ENCODE measurements around the gene PPP1R16B. TPM values are rescaled to one million over a fixed set of nuclear protein-coding genes. Genes with fewer than 3 reads are reported as not detected.

The PPP1R16B gene
- total and polyA plus RNA-seq, 4 experiments from 2014 or later, result 17.3 to 55.1 (median 45.5) TPM

GRCh38 chr20:38776363-38776762, 29.1 kb upstream of the PPP1R16B start:
- Histone ChIP-seq H3K27me3 (ENCODE audit: insufficient read depth, low read length) (no peaks in the 10 kb centered on the region), H3K4me1 (ENCODE audit: insufficient read depth, low read length) (no peaks in the 10 kb centered on the region), H3K36me3 (ENCODE audit: insufficient read depth, low read length) (peaks cover 26% of the 10 kb centered on the region), H3K27ac (ENCODE audit: low read depth, low read length) (no peak overlapping the region), H3K4me3 (ENCODE audit: low read length in 2 of 2) (no peak overlapping the region), H3K9me3 (ENCODE audit: control insufficient read depth in 1 of 2, low read length in 2 of 2) (no peaks in the 10 kb centered on the region)
- H3K27me3 Mint-ChIP-seq, result no peaks in the 10 kb centered on the region
- H3K9me3 Mint-ChIP-seq, result peaks cover 4 to 16% (median 8%) of the 10 kb centered on the region in 8 donors
- peak overlapping the region in 2 of 8 donors; percentile 31 to 44 for H3K4me3 Mint-ChIP-seq
- ChIA-PET POLR2A (ENCODE audit: partially characterized antibody) (no interaction called here), CTCF (ENCODE audit: partially characterized antibody) (no interaction called here)
- H3K36me3 Mint-ChIP-seq, result peaks cover 38 to 45% of the 10 kb centered on the region in 2 donors
- H3K27ac Mint-ChIP-seq, result peak overlapping the region in 2 of 7 donors; percentile 59 to 63
- intact Hi-C loops (cut with micrococcal nuclease), result no loop called here
- DNase-seq, result peak in 1 of 5 donors; percentile 19
- peaks cover 6 to 9% (median 7%) of the 10 kb centered on the region in 4 donors for H3K4me1 Mint-ChIP-seq

DNA sequence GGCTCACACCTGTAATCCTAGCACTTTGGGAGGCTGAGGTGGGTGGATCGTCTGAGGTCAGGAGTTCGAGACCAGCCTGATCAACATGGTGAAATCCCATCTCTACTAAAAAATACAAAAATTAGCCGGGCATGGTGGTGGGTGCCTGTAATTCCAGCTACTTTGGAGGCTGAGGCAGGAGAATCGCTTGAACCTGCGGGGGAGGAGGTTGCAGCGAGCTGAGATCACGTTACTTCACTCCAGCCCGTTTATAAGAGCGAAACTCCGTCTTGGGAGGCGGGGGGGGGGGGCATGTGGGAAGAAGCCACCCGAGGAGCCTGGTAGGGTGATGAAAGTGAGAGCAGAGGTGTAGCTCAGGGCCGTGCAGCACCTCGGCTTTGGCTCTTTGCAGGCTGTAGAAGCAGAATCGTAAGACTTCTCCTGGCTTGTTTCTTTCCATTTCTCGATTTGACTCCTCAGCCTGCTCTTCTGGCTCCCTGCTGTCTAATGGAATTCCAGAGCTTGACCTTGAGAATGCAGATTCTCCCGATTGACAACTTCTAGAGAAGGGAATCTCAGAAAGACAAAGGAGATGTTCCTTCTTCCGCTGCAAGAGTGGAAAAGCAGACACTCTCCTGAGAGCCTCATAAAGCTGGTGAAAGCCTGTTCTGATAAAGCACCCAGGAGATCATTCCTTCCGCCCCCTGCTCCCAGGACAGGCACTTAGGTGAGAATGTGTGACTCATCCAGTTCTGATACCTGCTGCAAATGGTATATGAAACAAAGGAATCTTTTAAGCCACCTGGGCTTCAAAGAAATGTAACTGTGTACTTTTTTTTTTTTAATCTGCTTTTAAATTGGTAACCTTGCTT, 26.0 kb upstream of the PPP1R16B start:
- H3K4me3 Mint-ChIP-seq, result peak overlapping the region in 6 of 8 donors; percentile 29 to 71 (median 46)
- H3K27me3 Mint-ChIP-seq, result no peaks in the 10 kb centered on the region
- peak overlapping the region in 4 of 7 donors; percentile 49 to 89 (median 58) for H3K27ac Mint-ChIP-seq
- H3K9me3 Mint-ChIP-seq, result peaks cover 0 to 3% (median 0%) of the 10 kb centered on the region in 8 donors
- intact Hi-C loops (cut with micrococcal nuclease), result no loop called here
- Histone ChIP-seq H3K4me3 (ENCODE audit: low read length in 2 of 2) (no peak overlapping the region), H3K27me3 (ENCODE audit: insufficient read depth, low read length) (no peaks in the 10 kb centered on the region), H3K4me1 (ENCODE audit: insufficient read depth, low read length) (no peaks in the 10 kb centered on the region), H3K36me3 (ENCODE audit: insufficient read depth, low read length) (peaks cover 3% of the 10 kb centered on the region), H3K9me3 (ENCODE audit: control insufficient read depth in 1 of 2, low read length in 2 of 2) (no peaks in the 10 kb centered on the region), H3K27ac (ENCODE audit: low read depth, low read length) (no peak overlapping the region)
- no peak for DNase-seq
- H3K36me3 Mint-ChIP-seq, result peaks cover 9 to 16% of the 10 kb centered on the region in 2 donors
- ChIA-PET CTCF (ENCODE audit: partially characterized antibody) (interaction anchor here (1.1 kb wide), 1 partner anchor 33 kb away, joined by 3 read pairs; no protein-coding TSS in a partner anchor), POLR2A (ENCODE audit: partially characterized antibody) (interaction anchor here (0.6 to 1.5 kb wide), 2 partner anchors 11 to 26 kb away, joined by 3 to 4 read pairs; partner anchors contain the start of gene PPP1R16B)
- peaks cover 6 to 9% (median 7%) of the 10 kb centered on the region in 4 donors for H3K4me1 Mint-ChIP-seq

DNA sequence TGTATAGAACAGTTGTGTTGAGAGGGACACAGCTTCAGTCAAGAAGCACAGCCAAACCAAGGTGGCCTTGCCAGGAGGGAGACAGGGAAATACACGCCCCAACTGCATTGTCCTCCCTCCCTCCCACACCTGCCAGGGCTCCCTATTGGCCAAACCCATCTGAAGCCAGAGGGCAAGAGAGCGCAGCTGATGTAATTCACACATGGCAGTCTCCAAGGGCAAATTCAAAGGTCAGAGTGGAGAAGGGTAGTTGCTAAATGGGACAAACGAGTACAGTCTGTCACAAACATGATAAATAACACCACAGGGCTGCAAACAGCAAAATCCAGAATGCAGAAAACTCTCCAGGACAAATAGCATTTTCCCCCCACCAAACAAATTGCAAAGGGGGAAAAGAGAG, 23.2 kb upstream of the PPP1R16B start:
- Histone ChIP-seq H3K4me3 (ENCODE audit: low read length in 2 of 2) (no peak overlapping the region), H3K4me1 (ENCODE audit: insufficient read depth, low read length) (no peaks in the 10 kb centered on the region), H3K36me3 (ENCODE audit: insufficient read depth, low read length) (no peaks in the 10 kb centered on the region), H3K9me3 (ENCODE audit: control insufficient read depth in 1 of 2, low read length in 2 of 2) (no peaks in the 10 kb centered on the region), H3K27ac (ENCODE audit: low read depth, low read length) (no peak overlapping the region), H3K27me3 (ENCODE audit: insufficient read depth, low read length) (no peaks in the 10 kb centered on the region)
- no peak overlapping the region for H3K4me3 Mint-ChIP-seq
- POLR2A ChIA-PET (ENCODE audit: partially characterized antibody), result no interaction called here
- DNase-seq, result no peak
- no peaks in the 10 kb centered on the region for H3K27me3 Mint-ChIP-seq
- H3K9me3 Mint-ChIP-seq, result peaks cover 0 to 1% (median 0%) of the 10 kb centered on the region in 8 donors
- H3K27ac Mint-ChIP-seq, result peak overlapping the region in 2 of 7 donors; percentile 69
- intact Hi-C loops (cut with micrococcal nuclease), result no loop called here
- H3K36me3 Mint-ChIP-seq, result peaks cover 2 to 3% of the 10 kb centered on the region in 2 donors
- CTCF ChIA-PET (ENCODE audit: partially characterized antibody), result interaction anchor here (2.3 kb wide), 1 partner anchor 110 kb away, joined by 9 read pairs; no protein-coding TSS in a partner anchor
- H3K4me1 Mint-ChIP-seq, result peaks cover 5 to 9% (median 7%) of the 10 kb centered on the region in 4 donors

- no peak for DNase-seq
- Histone ChIP-seq H3K4me3 (ENCODE audit: low read length in 2 of 2) (no peak overlapping the region), H3K27me3 (ENCODE audit: insufficient read depth, low read length) (no peaks in the 10 kb centered on the region), H3K36me3 (ENCODE audit: insufficient read depth, low read length) (no peaks in the 10 kb centered on the region), H3K4me1 (ENCODE audit: insufficient read depth, low read length) (peaks cover 7% of the 10 kb centered on the region), H3K27ac (ENCODE audit: low read depth, low read length) (no peak overlapping the region), H3K9me3 (ENCODE audit: control insufficient read depth in 1 of 2, low read length in 2 of 2) (no peaks in the 10 kb centered on the region)
- no peak overlapping the region for H3K27ac Mint-ChIP-seq
- ChIA-PET CTCF (ENCODE audit: partially characterized antibody) (interaction anchor here (0.8 to 1.8 kb wide), 4 partner anchors 12 to 105 kb away, joined by 3 to 5 read pairs (median 3); no protein-coding TSS in a partner anchor), POLR2A (ENCODE audit: partially characterized antibody) (interaction anchor here (0.9 kb wide), 1 partner anchor 18 kb away, joined by 3 read pairs; the partner anchor contains the start of gene PPP1R16B)
- intact Hi-C loops (cut with micrococcal nuclease), result no loop called here
- H3K27me3 Mint-ChIP-seq, result no peaks in the 10 kb centered on the region
- no peaks in the 10 kb centered on the region for H3K36me3 Mint-ChIP-seq
- H3K9me3 Mint-ChIP-seq, result no peaks in the 10 kb centered on the region
- H3K4me3 Mint-ChIP-seq, result no peak overlapping the region
- H3K4me1 Mint-ChIP-seq, result peaks cover 0 to 5% (median 1%) of the 10 kb centered on the region in 4 donors
Observed at GRCh38 chr20:38787870-38788269, 17.6 kb upstream of the PPP1R16B start.

- H3K9me3 ChIP-seq (ENCODE audit: control insufficient read depth in 1 of 2, low read length in 2 of 2), result no peaks in the 10 kb centered on the region
- intact Hi-C loops (cut with micrococcal nuclease), result no loop called here
- no peaks in the 10 kb centered on the region for H3K36me3 ChIP-seq (ENCODE audit: insufficient read depth, low read length)
- no peak overlapping the region for H3K4me3 ChIP-seq (ENCODE audit: low read length in 2 of 2)
- DNase-seq, result no peak
- Mint-ChIP-seq H3K9me3 (no peaks in the 10 kb centered on the region), H3K36me3 (no peaks in the 10 kb centered on the region), H3K4me3 (no peak overlapping the region), H3K27ac (peak overlapping the region in 1 of 7 donors; percentile 89), H3K4me1 (peaks cover 0 to 7% (median 6%) of the 10 kb centered on the region in 4 donors), H3K27me3 (no peaks in the 10 kb centered on the region)
- H3K4me1 ChIP-seq (ENCODE audit: insufficient read depth, low read length), result peaks cover 7% of the 10 kb centered on the region
- no peaks in the 10 kb centered on the region for H3K27me3 ChIP-seq (ENCODE audit: insufficient read depth, low read length)
- ChIA-PET POLR2A (ENCODE audit: partially characterized antibody) (interaction anchor here (1.0 to 1.1 kb wide), 2 partner anchors 15 to 87 kb away, joined by 3 read pairs; no protein-coding TSS in a partner anchor), CTCF (ENCODE audit: partially characterized antibody) (interaction anchor here (0.9 to 3.1 kb wide), 8 partner anchors 10 to 103 kb away, joined by 3 to 13 read pairs (median 4); partner anchors contain the start of gene PPP1R16B)
- H3K27ac ChIP-seq (ENCODE audit: low read depth, low read length), result no peak overlapping the region
Observed at GRCh38 chr20:38789503-38790199, 15.8 kb upstream of the PPP1R16B start.

- H3K27me3 ChIP-seq (ENCODE audit: insufficient read depth, low read length), result no peaks in the 10 kb centered on the region
- Mint-ChIP-seq H3K27ac (peak overlapping the region in 4 of 7 donors; percentile 68 to 90 (median 85)), H3K4me1 (peaks cover 0 to 7% (median 6%) of the 10 kb centered on the region in 4 donors), H3K9me3 (no peaks in the 10 kb centered on the region), H3K4me3 (peak overlapping the region in 3 of 8 donors; percentile 52 to 66 (median 59)), H3K27me3 (no peaks in the 10 kb centered on the region), H3K36me3 (no peaks in the 10 kb centered on the region)
- ChIA-PET POLR2A (ENCODE audit: partially characterized antibody) (interaction anchor here (1.0 to 1.1 kb wide), 2 partner anchors 14 to 87 kb away, joined by 3 read pairs; no protein-coding TSS in a partner anchor), CTCF (ENCODE audit: partially characterized antibody) (interaction anchor here (0.9 to 3.1 kb wide), 8 partner anchors 9 to 103 kb away, joined by 3 to 13 read pairs (median 4); partner anchors contain the start of gene PPP1R16B)
- H3K9me3 ChIP-seq (ENCODE audit: control insufficient read depth in 1 of 2, low read length in 2 of 2), result no peaks in the 10 kb centered on the region
- H3K27ac ChIP-seq (ENCODE audit: low read depth, low read length), result no peak overlapping the region
- H3K4me1 ChIP-seq (ENCODE audit: insufficient read depth, low read length), result peaks cover 7% of the 10 kb centered on the region
- H3K4me3 ChIP-seq (ENCODE audit: low read length in 2 of 2), result no peak overlapping the region
- peak in 2 of 5 donors; percentile 39 to 59 for DNase-seq
- intact Hi-C loops (cut with micrococcal nuclease), result no loop called here
- no peaks in the 10 kb centered on the region for H3K36me3 ChIP-seq (ENCODE audit: insufficient read depth, low read length)
Observed at GRCh38 chr20:38790200-38791053, 15.1 kb upstream of the PPP1R16B start.
